Lung (tissue), 12 donors: ENCODE results near the gene STEAP2. TPM values are rescaled to one million over a fixed set of nuclear protein-coding genes. Genes with fewer than 3 reads are reported as not detected.

Experiments
- ATAC-seq: fragments of 200-7000 bp; cut with Tn5 transposase; one replicate; pipeline ENCODE4 v1.9.1; 2020; ENCODE audit warnings: moderate number of reproducible peaks; ENCODE audit not compliant: insufficient read depth, low FRiP score
- DNase-seq, 3 donors: peaks; one replicate each; pipeline ENCODE4 v3.0.0-alpha.2; 2013 to 2017
- H3K27ac ChIP-seq, 2 donors: one replicate each; pipeline ENCODE4 v1.5.1; 2013; ENCODE audit warnings: mild to moderate bottlenecking in 2 of 2, moderate library complexity in 2 of 2, control low read depth in 1 of 2, inconsistent platforms in 1 of 2, low read depth in 1 of 2, low read length in 1 of 2
- H3K27me3 ChIP-seq, 3 donors: one replicate each; pipeline ENCODE4 v1.5.1; 2013; ENCODE audit warnings: low read length in 2 of 3; ENCODE audit not compliant: control insufficient read depth in 3 of 3, insufficient read depth in 3 of 3
- H3K36me3 ChIP-seq, 4 donors: one replicate each; pipeline ENCODE4 v1.5.1; 2013; ENCODE audit warnings: low read length in 4 of 4, mild to moderate bottlenecking in 1 of 4, moderate library complexity in 1 of 4; ENCODE audit not compliant: control insufficient read depth in 4 of 4, insufficient read depth in 4 of 4
- H3K4me1 ChIP-seq, 5 donors: one replicate each; pipeline ENCODE4 v1.5.1; 2013; ENCODE audit warnings: low read length in 5 of 5, mild to moderate bottlenecking in 2 of 5, moderate library complexity in 1 of 5; ENCODE audit not compliant: control insufficient read depth in 5 of 5, insufficient read depth in 5 of 5
- H3K4me3 ChIP-seq: one replicate; pipeline ENCODE4 v1.5.1; 2013; ENCODE audit warnings: mild to moderate bottlenecking, control low read depth, moderate library complexity
- H3K9ac ChIP-seq, 2 donors: one replicate each; pipeline ENCODE4 v1.5.1; 2013; ENCODE audit warnings: low read length in 2 of 2, control low read depth in 1 of 2; ENCODE audit not compliant: insufficient read depth in 1 of 2
- H3K9me3 ChIP-seq, 4 donors: one replicate each; pipeline ENCODE4 v1.5.1; 2013; ENCODE audit warnings: low read length in 3 of 4, mild to moderate bottlenecking in 1 of 4, moderate library complexity in 1 of 4; ENCODE audit not compliant: control insufficient read depth in 4 of 4, insufficient read depth in 3 of 4
- WGBS, 2 donors: extraction: QIAGEN DNeasy Blood & Tissue Kit; methylation state at CpG; one replicate each; pipeline ENCODE4 v1.1.7; 2013; 5-methylcytosine and 5-hydroxymethylcytosine counted together
- polyA plus RNA-seq, 2 donors: library from polyadenylated mRNA; stranded (reverse); fragments of 200-250 nt; gene quantifications; one replicate each; pipeline ENCODE4 v1.2.1, GENCODE V29; 2013
- total RNA-seq, 2 donors: library from RNA; depleted of rRNA in 1 of 2; stranded (reverse); fragments of >200 nt in 1 of 2; gene quantifications; one replicate each; pipeline ENCODE4 v1.2.1, GENCODE V29; 2014 to 2021
- TF ChIP-seq, protein P1 (sequence below): IDR thresholded peaks from 2 replicates; pipeline ENCODE4 v1.5.1; 2012; ENCODE audit warnings: mild to moderate bottlenecking; ENCODE audit errors: control extremely low read depth, extremely low read depth
- donor health status: control.
- donor health status: control.
- donor health status: Bipolar disorder and iron deficiency.
- donor health status: healthy.
- donor health status: DM: yes; HTN: yes; CAD: no.

The STEAP2 gene
- total and polyA plus RNA-seq, 4 donors, result 5.3 to 16.7 (median 11.2) TPM

- H3K36me3 ChIP-seq, result peaks cover 0 to 3% (median 0%) of the 10 kb centered on the region in 4 donors
- DNase-seq (no peak), ATAC-seq (no peak)
- peaks cover 0 to 3% (median 0%) of the 10 kb centered on the region in 3 donors for H3K27me3 ChIP-seq
- H3K9me3 ChIP-seq, result peaks cover 0 to 2% (median 0%) of the 10 kb centered on the region in 4 donors
- H3K4me1 ChIP-seq, result peaks cover 0 to 5% (median 3%) of the 10 kb centered on the region in 5 donors
- H3K4me3 ChIP-seq, result no peak overlapping the region
- no peak overlapping the region for H3K27ac ChIP-seq
- 54 to 76% methylated on average over 2 of the region's 2 CpGs for WGBS, 2 donors
- no peak overlapping the region for H3K9ac ChIP-seq
- TF ChIP-seq, protein P1, sequence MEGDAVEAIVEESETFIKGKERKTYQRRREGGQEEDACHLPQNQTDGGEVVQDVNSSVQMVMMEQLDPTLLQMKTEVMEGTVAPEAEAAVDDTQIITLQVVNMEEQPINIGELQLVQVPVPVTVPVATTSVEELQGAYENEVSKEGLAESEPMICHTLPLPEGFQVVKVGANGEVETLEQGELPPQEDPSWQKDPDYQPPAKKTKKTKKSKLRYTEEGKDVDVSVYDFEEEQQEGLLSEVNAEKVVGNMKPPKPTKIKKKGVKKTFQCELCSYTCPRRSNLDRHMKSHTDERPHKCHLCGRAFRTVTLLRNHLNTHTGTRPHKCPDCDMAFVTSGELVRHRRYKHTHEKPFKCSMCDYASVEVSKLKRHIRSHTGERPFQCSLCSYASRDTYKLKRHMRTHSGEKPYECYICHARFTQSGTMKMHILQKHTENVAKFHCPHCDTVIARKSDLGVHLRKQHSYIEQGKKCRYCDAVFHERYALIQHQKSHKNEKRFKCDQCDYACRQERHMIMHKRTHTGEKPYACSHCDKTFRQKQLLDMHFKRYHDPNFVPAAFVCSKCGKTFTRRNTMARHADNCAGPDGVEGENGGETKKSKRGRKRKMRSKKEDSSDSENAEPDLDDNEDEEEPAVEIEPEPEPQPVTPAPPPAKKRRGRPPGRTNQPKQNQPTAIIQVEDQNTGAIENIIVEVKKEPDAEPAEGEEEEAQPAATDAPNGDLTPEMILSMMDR, result no peak
Observed at GRCh38 chr7:90216771-90217170, 5.2 kb downstream of the STEAP2 start.

- DNase-seq (no peak), ATAC-seq (no peak)
- Histone ChIP-seq H3K9ac (no peak overlapping the region), H3K36me3 (peaks cover 0 to 2% (median 0%) of the 10 kb centered on the region in 4 donors), H3K9me3 (no peaks in the 10 kb centered on the region), H3K4me1 (no peaks in the 10 kb centered on the region), H3K4me3 (no peak overlapping the region), H3K27ac (no peak overlapping the region), H3K27me3 (peaks cover 0 to 3% (median 0%) of the 10 kb centered on the region in 3 donors)
- TF ChIP-seq, protein P1, result no peak
Observed at GRCh38 chr7:90222390-90222789, 10.8 kb downstream of the STEAP2 start.

- peaks cover 0 to 2% (median 0%) of the 10 kb centered on the region in 4 donors for H3K36me3 ChIP-seq
- 81 to 90% methylated on average over 5 of the region's 5 CpGs for WGBS, 2 donors
- no peaks in the 10 kb centered on the region for H3K4me1 ChIP-seq
- ATAC-seq, result peak; percentile 61
- no peaks in the 10 kb centered on the region for H3K9me3 ChIP-seq
- peaks cover 0 to 3% (median 0%) of the 10 kb centered on the region in 3 donors for H3K27me3 ChIP-seq
- no peak for DNase-seq
- H3K27ac ChIP-seq, result no peak overlapping the region
- H3K4me3 ChIP-seq, result no peak overlapping the region
- no peak overlapping the region for H3K9ac ChIP-seq
- TF ChIP-seq, protein P1, result no peak
Observed at GRCh38 chr7:90222811-90223725, 11.5 kb downstream of the STEAP2 start.
